CD4-positive, alpha-beta T cell (primary cell): ENCODE data around the gene KCNQ4. TPM values are rescaled to one million over a fixed set of nuclear protein-coding genes. Genes with fewer than 3 reads are reported as not detected.

Source experiments
- ATAC-seq: fragments of 200-7000 bp; cut with Tn5 transposase; one replicate; pipeline ENCODE4 v1.10.0; 2022; ENCODE audit warnings: mild to moderate bottlenecking; ENCODE audit not compliant: poor library complexity
- CTCF ChIA-PET: fragments of 350-600 bp; sonication (Branson Sonifier 250); formaldehyde crosslinking; loops from one replicate; lab custom pipeline; 2021; ENCODE audit warnings: antibody characterized with exemption, inconsistent platforms; lab: Charles Lee
- POLR2A ChIA-PET: fragments of 350-600 bp; sonication (Branson Sonifier 250); formaldehyde crosslinking; loops from one replicate; lab custom pipeline; 2021; ENCODE audit warnings: antibody characterized with exemption, inconsistent platforms; lab: Charles Lee
- DNase-seq, 14 experiments: peaks; one replicate each; pipeline ENCODE4 v3.0.0-alpha.2; 2013 to 2020; ENCODE audit warnings: mixed read lengths in 2 of 14
- H3K27ac ChIP-seq, 2 donors: one replicate each; pipeline versions ENCODE4 v1.5.1 to v1.7.0; 2013; ENCODE audit warnings: low read length in 2 of 2, low read depth in 1 of 2, mild to moderate bottlenecking in 1 of 2
- H3K27me3 ChIP-seq, 2 experiments: 1 replicate in 1 of 2; 2 replicates in 1 of 2; pipeline versions ENCODE4 v1.6.1 to v1.7.0; 2013; ENCODE audit warnings: low read length in 2 of 2, control low read depth in 1 of 2, mild to moderate bottlenecking in 1 of 2, moderate library complexity in 1 of 2; ENCODE audit not compliant: insufficient read depth in 2 of 2, control insufficient read depth in 1 of 2
- H3K36me3 ChIP-seq: one replicate; pipeline ENCODE4 v1.6.1; 2013; ENCODE audit warnings: low read length, control low read depth; ENCODE audit not compliant: insufficient read depth
- H3K4me1 ChIP-seq: one replicate; pipeline ENCODE4 v1.6.1; 2013; ENCODE audit warnings: low read length, control low read depth; ENCODE audit not compliant: insufficient read depth
- H3K4me3 ChIP-seq: one replicate; pipeline ENCODE4 v1.5.1; 2013; ENCODE audit warnings: mild to moderate bottlenecking, low read length, moderate library complexity
- H3K9me3 ChIP-seq, 2 experiments: 1 replicate in 1 of 2; 2 replicates in 1 of 2; pipeline versions ENCODE4 v1.6.1 to v1.7.0; 2013; ENCODE audit warnings: low read length in 2 of 2, mild to moderate bottlenecking in 2 of 2, control low read depth in 1 of 2, moderate library complexity in 1 of 2; ENCODE audit not compliant: control insufficient read depth in 1 of 2, insufficient read depth in 1 of 2
- H3K27ac Mint-ChIP-seq: one replicate; pipeline ENCODE4 v1.8.0; 2020; ENCODE audit warnings: mixed read lengths
- H3K27me3 Mint-ChIP-seq: one replicate; pipeline ENCODE4 v1.8.0; 2021; ENCODE audit warnings: mixed read lengths
- H3K36me3 Mint-ChIP-seq: one replicate; pipeline ENCODE4 v1.8.0; 2021; ENCODE audit warnings: low read depth, mixed read lengths
- H3K4me1 Mint-ChIP-seq: one replicate; pipeline ENCODE4 v1.8.0; 2021; ENCODE audit warnings: low read depth, mixed read lengths
- H3K4me3 Mint-ChIP-seq: one replicate; pipeline ENCODE4 v1.8.0; 2020; ENCODE audit warnings: mild to moderate bottlenecking, mixed read lengths
- H3K9me3 Mint-ChIP-seq: one replicate; pipeline ENCODE4 v1.8.0; 2020; ENCODE audit warnings: mixed read lengths
- intact Hi-C, 2 experiments: fragments of 100-400 bp; cut with DNase I in 1 of 2; cut with micrococcal nuclease in 1 of 2; formaldehyde crosslinking; loops; one replicate each; pipeline versions ENCODE4 v1.15.1 to v1.9.0; 2023 to 2025; cut with DNase I, micrococcal nuclease
- total RNA-seq, 174 experiments: library from RNA in 2 of 174; stranded (reverse) in 2 of 174; gene quantifications; one replicate each; pipeline ENCODE4 v1.2.3 and lab custom pipeline; 2021 to 2026
- TF ChIP-seq, protein P1 (sequence below): fragments of 200-600 bp; IDR thresholded peaks from one replicate; pipeline ENCODE4 v1.8.0; 2022; ENCODE audit warnings: antibody characterized with exemption, mild to moderate bottlenecking

Gene KCNQ4
- total RNA-seq, 2 experiments from 2014 or later: 0.25 to 0.30 TPM

GRCh38 chr1:40820911-40821693 is 37.5 kb downstream of the KCNQ4 start:
- intact Hi-C loops: no loop called here
- DNase-seq: no peak
- no peaks in the 10 kb centered on the region for H3K27me3 Mint-ChIP-seq
- no peaks in the 10 kb centered on the region for H3K9me3 Mint-ChIP-seq
- Histone ChIP-seq H3K27ac (no peak overlapping the region), H3K9me3 (no peaks in the 10 kb centered on the region), H3K27me3 (no peaks in the 10 kb centered on the region), H3K36me3 (no peaks in the 10 kb centered on the region), H3K4me3 (no peak overlapping the region), H3K4me1 (peaks cover 31% of the 10 kb centered on the region)
- H3K4me3 Mint-ChIP-seq: peak overlapping the region; percentile 27
- no peak for ATAC-seq
- POLR2A ChIA-PET: interaction anchor here (0.5 kb wide), 1 partner anchor 593 kb away, joined by 4 read pairs; no protein-coding TSS in a partner anchor
- no peak overlapping the region for H3K27ac Mint-ChIP-seq
- H3K4me1 Mint-ChIP-seq: peaks cover 25% of the 10 kb centered on the region
- no peaks in the 10 kb centered on the region for H3K36me3 Mint-ChIP-seq
- TF ChIP-seq, protein P1, sequence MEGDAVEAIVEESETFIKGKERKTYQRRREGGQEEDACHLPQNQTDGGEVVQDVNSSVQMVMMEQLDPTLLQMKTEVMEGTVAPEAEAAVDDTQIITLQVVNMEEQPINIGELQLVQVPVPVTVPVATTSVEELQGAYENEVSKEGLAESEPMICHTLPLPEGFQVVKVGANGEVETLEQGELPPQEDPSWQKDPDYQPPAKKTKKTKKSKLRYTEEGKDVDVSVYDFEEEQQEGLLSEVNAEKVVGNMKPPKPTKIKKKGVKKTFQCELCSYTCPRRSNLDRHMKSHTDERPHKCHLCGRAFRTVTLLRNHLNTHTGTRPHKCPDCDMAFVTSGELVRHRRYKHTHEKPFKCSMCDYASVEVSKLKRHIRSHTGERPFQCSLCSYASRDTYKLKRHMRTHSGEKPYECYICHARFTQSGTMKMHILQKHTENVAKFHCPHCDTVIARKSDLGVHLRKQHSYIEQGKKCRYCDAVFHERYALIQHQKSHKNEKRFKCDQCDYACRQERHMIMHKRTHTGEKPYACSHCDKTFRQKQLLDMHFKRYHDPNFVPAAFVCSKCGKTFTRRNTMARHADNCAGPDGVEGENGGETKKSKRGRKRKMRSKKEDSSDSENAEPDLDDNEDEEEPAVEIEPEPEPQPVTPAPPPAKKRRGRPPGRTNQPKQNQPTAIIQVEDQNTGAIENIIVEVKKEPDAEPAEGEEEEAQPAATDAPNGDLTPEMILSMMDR: no peak
- CTCF ChIA-PET: interaction anchor here (0.8 kb wide), 1 partner anchor 47 kb away, joined by 3 read pairs; no protein-coding TSS in a partner anchor

- CTCF ChIA-PET: no interaction called here
- H3K27me3 Mint-ChIP-seq: no peaks in the 10 kb centered on the region
- no peak overlapping the region for H3K27ac Mint-ChIP-seq
Measured at GRCh38 chr1:40822890-40823289, 39.3 kb downstream of the KCNQ4 start.

GRCh38 chr1:40823345-40823744 is 39.8 kb downstream of the KCNQ4 start:
- Histone ChIP-seq H3K4me3 (no peak overlapping the region), H3K4me1 (peaks cover 25% of the 10 kb centered on the region), H3K27me3 (no peaks in the 10 kb centered on the region), H3K27ac (no peak overlapping the region), H3K9me3 (no peaks in the 10 kb centered on the region), H3K36me3 (no peaks in the 10 kb centered on the region)
- H3K4me3 Mint-ChIP-seq: no peak overlapping the region
- ATAC-seq (no peak), DNase-seq (no peak)
- H3K27me3 Mint-ChIP-seq: no peaks in the 10 kb centered on the region
- CTCF ChIA-PET: no interaction called here
- H3K4me1 Mint-ChIP-seq: peaks cover 23% of the 10 kb centered on the region
- intact Hi-C loops: no loop called here
- TF ChIP-seq, protein P1: no peak
- POLR2A ChIA-PET: no interaction called here
- H3K36me3 Mint-ChIP-seq: no peaks in the 10 kb centered on the region
- no peak overlapping the region for H3K27ac Mint-ChIP-seq
- no peaks in the 10 kb centered on the region for H3K9me3 Mint-ChIP-seq

More at GRCh38 chr1:40822890-40823289, 39.3 kb downstream of the KCNQ4 start:
- DNase-seq (no peak), ATAC-seq (no peak)
- Mint-ChIP-seq H3K4me1 (peaks cover 27% of the 10 kb centered on the region), H3K9me3 (no peaks in the 10 kb centered on the region), H3K36me3 (no peaks in the 10 kb centered on the region), H3K4me3 (no peak overlapping the region)
- intact Hi-C loops: no loop called here
- H3K27me3 ChIP-seq: no peaks in the 10 kb centered on the region
- no peaks in the 10 kb centered on the region for H3K36me3 ChIP-seq
- TF ChIP-seq, protein P1: no peak
- POLR2A ChIA-PET: no interaction called here
- no peak overlapping the region for H3K27ac ChIP-seq
- no peaks in the 10 kb centered on the region for H3K9me3 ChIP-seq
- H3K4me3 ChIP-seq: no peak overlapping the region
- peaks cover 28% of the 10 kb centered on the region for H3K4me1 ChIP-seq
